ENCODE data around the gene MYOM3. TPM values are rescaled to one million over a fixed set of nuclear protein-coding genes. Genes with fewer than 3 reads are reported as not detected.

Gene MYOM3
- total RNA-seq, 3 donors from 2014 or later (not counting 1 experiment from before 2014, with no cell fraction given) = 0.08 TPM; not detected in 2

DNA sequence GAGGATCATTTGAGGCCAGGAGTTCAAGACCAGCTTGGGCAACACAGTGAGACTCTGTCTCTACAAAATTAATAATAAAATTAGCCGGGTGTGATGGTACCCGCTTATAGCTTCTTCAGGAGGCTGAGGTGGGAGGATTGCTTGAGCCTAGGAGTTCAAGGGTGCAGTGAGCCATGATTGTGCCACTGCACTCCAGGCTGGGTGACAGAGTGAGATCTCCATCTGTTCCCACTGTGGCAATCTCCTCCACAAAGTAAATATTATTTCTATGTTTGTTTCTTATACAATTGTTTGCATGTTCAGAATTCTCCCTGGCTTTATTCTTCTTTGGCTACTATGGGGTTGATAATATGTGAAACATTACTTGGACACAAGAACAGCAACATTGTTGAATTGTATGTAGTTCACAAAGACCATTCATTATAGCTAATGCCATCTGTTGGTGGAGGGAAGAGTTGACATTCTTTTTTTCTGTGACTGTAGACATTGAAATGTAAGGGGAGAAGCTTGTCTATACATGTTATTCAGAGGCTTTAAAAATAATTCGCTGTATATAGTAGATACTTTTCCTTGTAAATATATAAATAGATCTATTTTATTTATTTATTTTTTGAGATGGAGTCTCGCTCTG is 84.0 kb downstream of the MYOM3 start:
- Histone ChIP-seq H3K27ac (ENCODE audit: low read length) (no peak overlapping the region), H3K4me3 (ENCODE audit: low read length) (no peak overlapping the region), H3K36me3 (ENCODE audit: control insufficient read depth, insufficient read depth, low read length) (no peaks in the 10 kb centered on the region), H3K4me1 (ENCODE audit: control insufficient read depth, insufficient read depth, low read length) (no peaks in the 10 kb centered on the region), H3K27me3 (ENCODE audit: control insufficient read depth, insufficient read depth, low read length) (no peaks in the 10 kb centered on the region), H3K9me3 (ENCODE audit: control insufficient read depth, insufficient read depth, low read length) (no peaks in the 10 kb centered on the region)
- Mint-ChIP-seq H3K27ac (no peak overlapping the region), H3K4me1 (no peaks in the 10 kb centered on the region), H3K9me3 (no peaks in the 10 kb centered on the region), H3K4me3 (no peak overlapping the region), H3K27me3 (ENCODE audit: low read depth in 2 of 2) (no peaks in the 10 kb centered on the region), H3K36me3 (no peaks in the 10 kb centered on the region)
- DNase-seq = peak in 1 of 2 donors; percentile 51
- TF ChIP-seq, protein P1, sequence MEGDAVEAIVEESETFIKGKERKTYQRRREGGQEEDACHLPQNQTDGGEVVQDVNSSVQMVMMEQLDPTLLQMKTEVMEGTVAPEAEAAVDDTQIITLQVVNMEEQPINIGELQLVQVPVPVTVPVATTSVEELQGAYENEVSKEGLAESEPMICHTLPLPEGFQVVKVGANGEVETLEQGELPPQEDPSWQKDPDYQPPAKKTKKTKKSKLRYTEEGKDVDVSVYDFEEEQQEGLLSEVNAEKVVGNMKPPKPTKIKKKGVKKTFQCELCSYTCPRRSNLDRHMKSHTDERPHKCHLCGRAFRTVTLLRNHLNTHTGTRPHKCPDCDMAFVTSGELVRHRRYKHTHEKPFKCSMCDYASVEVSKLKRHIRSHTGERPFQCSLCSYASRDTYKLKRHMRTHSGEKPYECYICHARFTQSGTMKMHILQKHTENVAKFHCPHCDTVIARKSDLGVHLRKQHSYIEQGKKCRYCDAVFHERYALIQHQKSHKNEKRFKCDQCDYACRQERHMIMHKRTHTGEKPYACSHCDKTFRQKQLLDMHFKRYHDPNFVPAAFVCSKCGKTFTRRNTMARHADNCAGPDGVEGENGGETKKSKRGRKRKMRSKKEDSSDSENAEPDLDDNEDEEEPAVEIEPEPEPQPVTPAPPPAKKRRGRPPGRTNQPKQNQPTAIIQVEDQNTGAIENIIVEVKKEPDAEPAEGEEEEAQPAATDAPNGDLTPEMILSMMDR (IDR thresholded peaks at IDR 0.05) = no peak
- 94% methylated on average over 3 of the region's 4 CpGs for WGBS (ENCODE audit: insufficient coverage)
- intact Hi-C loops (cut with micrococcal nuclease) = loop anchor here (1.0 kb wide), 1 partner anchor 69 kb away; the partner anchor contains the start of gene PNRC2
- no peak for ATAC-seq

DNA sequence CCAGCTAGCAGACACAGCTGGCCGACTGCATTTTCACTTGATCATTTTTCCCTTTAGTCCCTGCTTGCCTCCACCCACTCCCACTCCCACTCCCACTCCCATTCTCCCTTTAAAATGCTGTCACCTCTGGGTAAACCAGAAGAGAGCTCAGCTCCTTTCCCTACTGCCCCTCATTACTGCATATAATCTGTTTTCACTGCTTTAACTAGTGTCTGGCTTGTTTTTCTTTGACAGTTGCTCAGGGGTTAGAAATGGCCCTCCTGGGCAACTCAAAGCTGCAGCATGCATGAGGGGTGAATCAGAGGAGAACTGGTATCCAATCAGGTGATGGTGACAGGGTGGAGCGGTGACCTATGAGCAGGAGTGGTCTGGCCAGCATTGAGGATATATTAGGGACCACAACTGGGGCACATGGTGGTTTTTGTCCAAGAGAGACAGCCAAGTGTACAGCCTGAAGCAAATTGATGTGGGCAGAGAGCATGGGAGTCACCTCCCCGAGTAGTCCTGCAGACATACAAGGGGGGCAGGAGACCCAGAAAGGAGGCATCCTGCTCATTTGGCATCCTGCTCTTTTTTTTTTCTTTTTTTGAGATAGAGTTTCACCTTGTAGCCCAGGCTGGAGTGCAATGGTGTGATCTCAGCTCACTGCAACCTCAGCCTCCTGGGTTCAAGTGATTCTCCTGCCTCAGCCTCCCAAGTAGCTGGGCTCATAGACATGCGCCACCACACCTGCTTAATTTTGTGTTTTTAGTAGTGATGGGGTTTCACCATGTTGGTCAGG is 89.2 kb downstream of the MYOM3 start:
- Mint-ChIP-seq H3K27ac (no peak overlapping the region), H3K36me3 (no peaks in the 10 kb centered on the region), H3K4me3 (no peak overlapping the region), H3K4me1 (no peaks in the 10 kb centered on the region), H3K27me3 (ENCODE audit: low read depth in 2 of 2) (peaks cover 0 to 7% of the 10 kb centered on the region in 2 donors), H3K9me3 (no peaks in the 10 kb centered on the region)
- no peaks in the 10 kb centered on the region for H3K4me1 ChIP-seq (ENCODE audit: control insufficient read depth, insufficient read depth, low read length)
- DNase-seq (no peak), ATAC-seq (no peak)
- TF ChIP-seq, protein P1 (IDR thresholded peaks at IDR 0.05) = no peak
- H3K4me3 ChIP-seq (ENCODE audit: low read length) = no peak overlapping the region
- WGBS (ENCODE audit: insufficient coverage) = 80% methylated on average over 4 of the region's 4 CpGs
- no peaks in the 10 kb centered on the region for H3K36me3 ChIP-seq (ENCODE audit: control insufficient read depth, insufficient read depth, low read length)
- H3K9me3 ChIP-seq (ENCODE audit: control insufficient read depth, insufficient read depth, low read length) = no peaks in the 10 kb centered on the region
- H3K27ac ChIP-seq (ENCODE audit: low read length) = no peak overlapping the region
- intact Hi-C loops (cut with micrococcal nuclease) = no loop called here
- H3K27me3 ChIP-seq (ENCODE audit: control insufficient read depth, insufficient read depth, low read length) = no peaks in the 10 kb centered on the region

- no peaks in the 10 kb centered on the region for H3K9me3 Mint-ChIP-seq
- TF ChIP-seq, protein P1 (IDR thresholded peaks at IDR 0.05) = no peak
- Histone ChIP-seq H3K27me3 (ENCODE audit: control insufficient read depth, insufficient read depth, low read length) (no peaks in the 10 kb centered on the region), H3K4me1 (ENCODE audit: control insufficient read depth, insufficient read depth, low read length) (no peaks in the 10 kb centered on the region), H3K36me3 (ENCODE audit: control insufficient read depth, insufficient read depth, low read length) (no peaks in the 10 kb centered on the region), H3K27ac (ENCODE audit: low read length) (no peak overlapping the region), H3K9me3 (ENCODE audit: control insufficient read depth, insufficient read depth, low read length) (no peaks in the 10 kb centered on the region), H3K4me3 (ENCODE audit: low read length) (no peak overlapping the region)
- peaks cover 6 to 7% of the 10 kb centered on the region in 2 donors for H3K27me3 Mint-ChIP-seq (ENCODE audit: low read depth in 2 of 2)
- intact Hi-C loops (cut with micrococcal nuclease) = no loop called here
- 80% methylated on average over 7 of the region's 7 CpGs for WGBS (ENCODE audit: insufficient coverage)
- H3K36me3 Mint-ChIP-seq = no peaks in the 10 kb centered on the region
- H3K4me3 Mint-ChIP-seq = no peak overlapping the region
- ATAC-seq (no peak), DNase-seq (no peak)
- H3K4me1 Mint-ChIP-seq = no peaks in the 10 kb centered on the region
- no peak overlapping the region for H3K27ac Mint-ChIP-seq
These were observed 90.3 kb downstream of the MYOM3 start for GRCh38 chr1:24021403-24022266.
